GM12878 (cell line): ENCODE data around the gene ATP2A1. TPM values are rescaled to one million over a fixed set of nuclear protein-coding genes. Genes with fewer than 3 reads are reported as not detected.

Source experiments
- ATAC-seq: fragments of 200-7000 bp; cut with Tn5 transposase; 3 replicates; pipeline ENCODE4 v1.9.1; 2020; ENCODE audit warnings: mild to moderate bottlenecking, moderate library complexity
- BruUV-seq: library from RNA; stranded (reverse); fragments of 400-500 nt; replicated peaks from 2 replicates; lab custom pipeline; 2021; lab: Mats Ljungman, UMichigan
- CTCF ChIA-PET: fragments of 300-600 bp; sonication (Branson Sonifier 250); formaldehyde crosslinking; extraction: SDS; loops from one replicate; lab custom pipeline; 2021; ENCODE audit warnings: inconsistent platforms; lab: Yijun Ruan, JAX
- POLR2A ChIA-PET: fragments of 350-600 bp; formaldehyde crosslinking; extraction: SDS; loops from one replicate; lab custom pipeline; 2021; ENCODE audit warnings: inconsistent platforms; lab: Charles Lee
- RAD21 ChIA-PET: fragments of 300-600 bp; sonication (Branson Sonifier 250); formaldehyde crosslinking; loops from one replicate; lab custom pipeline; 2023; ENCODE audit warnings: antibody characterized with exemption; ENCODE audit not compliant: unreplicated experiment; lab: Charles Lee
- SMC1A ChIA-PET: fragments of 300-600 bp; sonication (Branson Sonifier 250); formaldehyde crosslinking; loops from one replicate; lab custom pipeline; 2023; ENCODE audit not compliant: unreplicated experiment, uncharacterized antibody; lab: Charles Lee
- DNase-seq: peaks from one replicate; pipeline ENCODE4 v3.0.0-alpha.2; 2011; ENCODE audit warnings: low read depth, low spot score
- FAIRE-seq: peaks from 3 replicates; lab custom pipeline; 2011; peaks lifted over from hg19 to GRCh38; lab: Jason Lieb, UNC
- H2AFZ ChIP-seq: 2 replicates; pipeline ENCODE4 v1.6.0; 2011; ENCODE audit warnings: low read depth, low read length, control low read depth; ENCODE audit not compliant: control insufficient read depth
- H3K27ac ChIP-seq: 2 replicates; pipeline ENCODE4 v1.5.1; 2011; ENCODE audit warnings: control low read depth; ENCODE audit not compliant: control insufficient read depth, insufficient read depth
- H3K27me3 ChIP-seq, 2 experiments: replicated peaks in 1 of 2; 2 replicates each; pipeline versions ENCODE4 v1.6.0 to v1.6.1; 2011; ENCODE audit warnings: low read length in 1 of 2; ENCODE audit not compliant: control insufficient read depth in 2 of 2, insufficient read depth in 2 of 2
- H3K36me3 ChIP-seq, 2 experiments: 2 replicates each; pipeline ENCODE4 v1.5.1; 2011; ENCODE audit warnings: low read length in 1 of 2; ENCODE audit not compliant: control insufficient read depth in 2 of 2, insufficient read depth in 2 of 2
- H3K4me1 ChIP-seq: 2 replicates; pipeline ENCODE4 v1.6.1; 2011; ENCODE audit warnings: mild to moderate bottlenecking, low read length, moderate library complexity, mixed read lengths; ENCODE audit not compliant: control insufficient read depth, insufficient read depth
- H3K4me2 ChIP-seq: 2 replicates; pipeline ENCODE4 v1.6.0; 2011; ENCODE audit warnings: control low read depth; ENCODE audit not compliant: control insufficient read depth, insufficient read depth
- H3K4me3 ChIP-seq: fragments of 200-600 bp; sonication (generic); 2 replicates; pipeline ENCODE4 v1.5.1; 2016
- H3K79me2 ChIP-seq: 2 replicates; pipeline ENCODE4 v1.6.0; 2011; ENCODE audit warnings: low read length; ENCODE audit not compliant: control insufficient read depth, insufficient read depth
- H3K9ac ChIP-seq: 2 replicates; pipeline ENCODE4 v1.8.0; 2011; ENCODE audit warnings: low read length, control low read depth, mixed read lengths; ENCODE audit not compliant: control insufficient read depth, insufficient read depth
- H3K9me3 ChIP-seq: replicated peaks from 3 replicates; pipeline ENCODE4 v1.5.1; 2011; ENCODE audit warnings: mild to moderate bottlenecking, low read length; ENCODE audit not compliant: control insufficient read depth, insufficient read depth
- H4K20me1 ChIP-seq: 2 replicates; pipeline ENCODE4 v1.6.0; 2011; ENCODE audit not compliant: control insufficient read depth, insufficient read depth
- MYB ChIP-seq: fragments of 150-350 bp; IDR thresholded peaks from 2 replicates; pipeline ENCODE4 v1.6.1; 2014; ENCODE audit warnings: mild to moderate bottlenecking, low read depth, low read length, borderline replicate concordance
- NR2C1 ChIP-seq: fragments of 450-650 bp; IDR thresholded peaks from 2 replicates; pipeline ENCODE4 v1.6.1; 2017; ENCODE audit warnings: antibody characterized with exemption, mild to moderate bottlenecking, moderate library complexity
- NR2F1 ChIP-seq: fragments of 450-650 bp; conservative IDR thresholded peaks from 2 replicates; pipeline ENCODE4 v1.6.1; 2017; ENCODE audit warnings: mild to moderate bottlenecking
- RBBP5 ChIP-seq: fragments of 200-600 bp; sonication (generic); conservative IDR thresholded peaks from 2 replicates; pipeline ENCODE4 v1.6.1; 2016
- SIX5 ChIP-seq: IDR thresholded peaks from 2 replicates; pipeline ENCODE4 v1.6.1; 2011; ENCODE audit warnings: mild to moderate bottlenecking, low read depth, low read length, moderate library complexity; ENCODE audit not compliant: severe bottlenecking
- ZNF622 ChIP-seq: fragments of 450-650 bp; IDR thresholded peaks from 2 replicates; pipeline ENCODE4 v1.6.1; 2017; ENCODE audit warnings: mild to moderate bottlenecking, inconsistent platforms
- whole genome bisulfite sequencing: methylation state at CpG from one replicate; pipeline ENCODE4 v1.1.6; 2016; ENCODE audit warnings: low lambda C conversion rate; ENCODE audit not compliant: insufficient replicate concordance, insufficient coverage; ENCODE audit errors: missing lambda C conversion rate; 5-methylcytosine and 5-hydroxymethylcytosine counted together
- in situ Hi-C: fragments of 300-500 bp; cut with MboI; formaldehyde crosslinking; loops from 9 replicates; pipeline ENCODE4 v1.14.3; 2018; ENCODE audit warnings: mixed read lengths
- intact Hi-C: fragments of 100-400 bp; cut with micrococcal nuclease; formaldehyde crosslinking; loops from one replicate; pipeline ENCODE4 v1.14.2; 2022; ENCODE audit not compliant: unreplicated experiment
- polyA plus RNA-seq, 11 experiments: library from polyadenylated mRNA; depleted of rRNA in 4 of 11; unstranded in 6 of 11; stranded (reverse) in 5 of 11; fragments of >200 nt; fragmentation: Nextera tagmentation in 4 of 11; fragmentation: Illumina TruSeq in 1 of 11; extraction: Ambion mirVana in 4 of 11; extraction: Trizol in 1 of 11; gene quantifications; 1 replicate in 1 of 11; 2 replicates in 10 of 11; pipeline versions ENCODE4 v1.2.1 to v1.2.3, GENCODE V29; 2011 to 2016; ENCODE audit warnings: inconsistent platforms in 2 of 11, missing spikeins in 2 of 11, low read depth in 1 of 11
- total RNA-seq, 4 experiments: library from RNA; depleted of rRNA in 3 of 4; stranded (reverse); fragments of >200 nt in 3 of 4; fragmentation: Illumina TruSeq in 1 of 4; extraction: Trizol in 1 of 4; gene quantifications; 2 replicates each; pipeline versions ENCODE4 v1.2.1 to v1.2.3, GENCODE V29; 2013 to 2021
- TF ChIP-seq, protein P1 (sequence below): IDR thresholded peaks from 2 replicates; pipeline ENCODE4 v1.6.1; 2011; ENCODE audit warnings: borderline replicate concordance, low read depth, mild to moderate bottlenecking, moderate library complexity, mixed read lengths, low read length; ENCODE audit not compliant: insufficient read depth; ENCODE audit errors: extremely low read length

Gene ATP2A1
- total and polyA plus RNA-seq, 10 of the 15 experiments (the other 5 are each of a cell fraction or from before 2014, with no cell fraction given), result 0.13 to 1.7 (median 0.88) TPM

DNA sequence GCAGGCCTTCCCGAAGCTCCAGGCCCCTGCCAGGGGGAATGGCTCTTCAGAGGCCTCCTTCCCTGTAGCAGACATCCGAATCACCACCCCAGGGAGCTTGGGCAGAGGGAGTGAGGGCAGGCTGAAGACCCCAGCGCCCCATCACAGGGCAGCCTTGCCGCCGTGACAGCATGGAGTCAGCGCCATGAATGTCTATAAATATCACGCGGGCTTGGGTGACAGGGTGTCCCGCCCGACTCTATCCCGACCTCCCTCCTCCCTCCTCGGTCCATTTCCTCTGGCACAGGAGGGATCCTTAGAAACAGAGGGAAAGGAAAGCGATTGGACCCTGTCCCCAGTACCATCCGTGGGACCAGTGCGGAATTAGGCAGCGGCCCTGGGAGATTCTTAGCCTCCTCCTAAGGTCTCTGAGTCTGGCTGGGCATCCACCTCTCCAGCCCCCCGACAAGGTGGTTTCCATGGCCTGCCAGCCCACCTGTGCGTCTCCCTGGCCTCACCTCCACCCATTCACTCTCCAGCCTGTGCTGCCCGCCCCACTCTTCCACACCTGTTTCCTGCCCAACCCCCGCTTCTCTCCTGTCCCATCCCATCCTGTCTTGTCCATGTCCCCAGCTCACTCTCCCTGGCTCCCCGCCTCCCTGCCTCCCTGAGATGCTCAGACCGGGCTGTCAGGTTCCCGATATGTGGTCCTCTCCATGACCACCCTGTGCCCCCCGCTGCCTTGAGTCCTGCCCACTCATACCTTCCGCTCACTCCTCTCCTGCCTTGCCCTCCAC lies 5.1 kb downstream of the ATP2A1 start:
- no peak for TF ChIP-seq RBBP5
- no peak for TF ChIP-seq NR2C1
- no peak for TF ChIP-seq MYB
- TF ChIP-seq SIX5, result no peak
- no peak for TF ChIP-seq ZNF622
- TF ChIP-seq, protein P1, sequence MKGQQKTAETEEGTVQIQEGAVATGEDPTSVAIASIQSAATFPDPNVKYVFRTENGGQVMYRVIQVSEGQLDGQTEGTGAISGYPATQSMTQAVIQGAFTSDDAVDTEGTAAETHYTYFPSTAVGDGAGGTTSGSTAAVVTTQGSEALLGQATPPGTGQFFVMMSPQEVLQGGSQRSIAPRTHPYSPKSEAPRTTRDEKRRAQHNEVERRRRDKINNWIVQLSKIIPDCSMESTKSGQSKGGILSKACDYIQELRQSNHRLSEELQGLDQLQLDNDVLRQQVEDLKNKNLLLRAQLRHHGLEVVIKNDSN, result no peak
- TF ChIP-seq NR2F1, result no peak
- TF ChIP-seq, all 136 proteins: peak for 0
- RAD21 ChIA-PET, result no interaction called here
- SMC1A ChIA-PET, result interaction anchor here (1.2 kb wide), 1 partner anchor 61 kb away, joined by 5 read pairs; no protein-coding TSS in a partner anchor
- H3K27me3 ChIP-seq, result no peaks in the 10 kb centered on the region
- in situ Hi-C loops (loop anchor here (5.0 kb wide), 1 partner anchor 34 kb away; no protein-coding TSS in a partner anchor), intact Hi-C loops (no loop called here)
- H3K9me3 ChIP-seq, result no peaks in the 10 kb centered on the region
- no peak overlapping the region for H3K27ac ChIP-seq
- WGBS, result 69% methylated on average over 25 of the region's 25 CpGs
- H2AFZ ChIP-seq, result no peak overlapping the region
- CTCF ChIA-PET, result interaction anchor here (1.3 kb wide), 1 partner anchor 40 kb away, joined by 4 read pairs; no protein-coding TSS in a partner anchor
- BruUV-seq, result no TSS peak
- H4K20me1 ChIP-seq, result no peaks in the 10 kb centered on the region
- no peak overlapping the region for H3K4me3 ChIP-seq
- H3K4me1 ChIP-seq, result peaks cover 6% of the 10 kb centered on the region
- no peaks in the 10 kb centered on the region for H3K79me2 ChIP-seq
- H3K4me2 ChIP-seq, result no peak overlapping the region
- no peak for DNase-seq
- no peak for FAIRE-seq
- ATAC-seq, result no peak
- no peak overlapping the region for H3K9ac ChIP-seq
- POLR2A ChIA-PET, result no interaction called here
- H3K36me3 ChIP-seq, result no peaks in the 10 kb centered on the region
